Measurements from ENCODE around the gene CD207.

CD207 gene

GRCh38 chr2:70793450-70793849 is 42.2 kb downstream of the CD207 start:
- no peak for DNase-seq (ENCODE audit: low read depth)

DNA sequence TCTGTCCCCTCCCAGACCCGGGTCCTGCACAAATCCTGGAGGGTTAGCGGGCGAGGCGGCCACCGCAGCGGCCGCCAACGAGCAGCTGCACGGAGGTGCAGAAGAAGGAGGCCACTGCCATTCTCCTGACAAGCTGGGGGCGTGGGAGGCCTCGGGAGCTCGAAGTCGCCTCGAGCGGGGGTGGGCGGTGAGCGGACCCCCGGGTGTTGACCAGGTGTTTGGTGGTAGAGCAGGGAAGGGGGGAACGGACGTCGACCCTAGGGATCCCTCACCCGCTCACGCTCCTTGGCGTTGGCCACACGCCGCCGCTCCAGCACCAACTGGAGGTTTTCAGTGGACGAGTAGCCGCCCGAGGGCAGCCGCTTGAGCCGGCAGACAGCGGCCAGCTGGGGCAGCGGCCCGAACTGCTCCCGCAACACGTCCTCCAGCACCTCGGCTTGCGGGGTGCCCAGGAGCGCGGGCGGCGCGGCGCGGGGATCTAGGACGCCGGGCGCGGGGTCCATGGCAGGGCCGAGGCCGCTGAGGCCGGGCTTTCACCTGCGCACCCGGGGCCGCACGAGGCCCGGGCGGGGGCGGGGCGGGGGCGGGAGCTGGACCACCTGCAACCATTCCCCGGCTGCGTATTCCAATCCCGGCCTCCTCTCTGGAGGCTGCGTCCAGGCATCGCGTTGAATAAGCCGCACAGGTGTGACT is 45.3 kb downstream of the CD207 start, which contains the start of gene FIGLA:
Gene FIGLA, minus strand, starts transcription at position 508 of the 693 bp plus-strand sequence. Its CDS starts 5 bp downstream, at position 503.
- no peak for DNase-seq (ENCODE audit: low read depth)

DNA sequence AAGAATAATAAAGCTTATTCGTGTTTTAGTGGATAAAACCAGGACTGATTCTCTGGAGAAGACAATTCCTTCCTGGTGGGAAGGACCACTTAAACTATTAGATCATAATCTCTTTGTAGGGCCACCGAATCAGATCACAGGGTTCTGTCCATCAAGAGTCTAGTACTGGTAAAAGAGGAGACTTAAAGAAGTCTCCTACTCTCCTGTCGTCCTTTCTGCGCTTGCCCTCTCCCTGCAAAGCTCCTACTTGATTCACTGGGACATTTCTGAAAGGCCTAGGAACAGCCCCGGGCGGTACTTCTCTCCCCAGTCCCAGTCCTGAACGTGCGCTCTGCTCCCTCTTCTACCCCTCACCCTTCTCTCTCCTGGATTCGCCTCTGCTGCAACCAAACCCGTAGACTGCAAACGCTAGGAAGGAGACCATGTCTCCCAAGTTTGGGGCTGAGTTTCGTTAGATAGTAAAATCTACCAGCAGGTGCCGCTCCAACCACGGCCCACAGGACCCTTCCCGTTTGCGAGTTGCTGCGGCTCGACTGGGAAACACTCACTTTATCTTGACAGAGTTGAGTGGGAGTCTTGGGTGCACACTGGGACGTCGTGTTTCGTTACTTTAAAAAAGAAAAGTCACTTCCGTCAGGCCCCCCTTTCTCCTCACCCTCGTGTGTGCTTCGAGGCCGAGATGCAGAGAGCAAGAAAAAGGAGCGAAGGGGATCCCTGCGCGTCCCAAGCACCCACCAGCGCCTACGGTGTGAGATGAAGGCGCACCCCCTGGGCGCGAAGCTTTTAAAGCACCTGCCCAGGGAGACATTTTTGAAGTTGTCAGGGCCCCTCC is 46.1 kb downstream of the CD207 start:
- peak; percentile 33 for DNase-seq (ENCODE audit: low read depth)

GRCh38 chr2:70785137-70785911 is 50.3 kb downstream of the CD207 start:
- DNase-seq (ENCODE audit: low read depth), result no peak

GRCh38 chr2:70784320-70784719 is 51.3 kb downstream of the CD207 start:
- DNase-seq (ENCODE audit: low read depth), result no peak
